Measurements from ENCODE around the gene ICAM4.
"Not testable (repeated sequence)": the region's sequence is repeated elsewhere in the genome, so short reads cannot be mapped to it uniquely, and the experiment has no call there.

Gene ICAM4

DNA sequence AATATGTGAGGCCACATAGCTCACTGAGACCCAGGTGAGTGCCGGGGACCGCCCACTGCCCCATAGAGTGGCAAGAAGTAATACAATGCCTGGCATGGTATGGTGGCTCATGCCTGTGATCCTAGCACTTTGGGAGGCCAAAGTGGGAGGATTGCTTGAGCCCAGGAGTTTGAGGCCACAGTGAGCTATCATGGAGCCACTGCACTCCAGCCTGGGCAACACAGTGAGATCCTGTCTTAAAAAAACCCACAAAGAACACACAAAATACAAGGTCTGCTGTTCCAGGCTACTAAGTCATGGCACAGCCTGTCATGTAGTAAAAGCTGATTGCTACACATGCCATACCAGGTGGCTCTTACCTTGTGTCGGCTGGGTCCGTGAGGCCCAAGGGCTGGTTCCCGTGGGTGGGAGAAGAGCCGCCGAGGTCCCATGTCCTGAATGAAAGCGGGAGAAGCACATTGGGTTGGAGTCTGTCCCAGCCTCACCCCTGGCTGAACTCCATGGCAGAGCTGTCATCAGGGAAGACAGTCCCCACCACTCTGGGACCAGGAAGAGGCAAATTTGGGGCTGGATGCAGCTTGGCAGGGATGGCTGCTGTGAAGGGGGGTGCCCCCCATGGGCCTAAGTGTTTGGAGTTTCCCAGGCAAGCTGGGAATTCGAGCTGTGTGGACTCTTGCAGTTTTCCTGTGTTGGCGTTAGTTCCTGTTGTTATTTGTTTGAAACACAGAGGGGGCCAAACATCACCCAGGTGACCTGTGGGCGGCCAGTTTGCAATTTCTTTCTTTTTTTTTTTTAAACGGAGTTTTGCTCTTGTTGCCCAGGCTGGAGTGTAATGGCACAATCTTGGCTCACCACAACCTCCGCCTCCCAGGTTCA is 32.3 kb downstream of the ICAM4 start:
- DNase-seq (ENCODE audit: low spot score) = no peak

DNA sequence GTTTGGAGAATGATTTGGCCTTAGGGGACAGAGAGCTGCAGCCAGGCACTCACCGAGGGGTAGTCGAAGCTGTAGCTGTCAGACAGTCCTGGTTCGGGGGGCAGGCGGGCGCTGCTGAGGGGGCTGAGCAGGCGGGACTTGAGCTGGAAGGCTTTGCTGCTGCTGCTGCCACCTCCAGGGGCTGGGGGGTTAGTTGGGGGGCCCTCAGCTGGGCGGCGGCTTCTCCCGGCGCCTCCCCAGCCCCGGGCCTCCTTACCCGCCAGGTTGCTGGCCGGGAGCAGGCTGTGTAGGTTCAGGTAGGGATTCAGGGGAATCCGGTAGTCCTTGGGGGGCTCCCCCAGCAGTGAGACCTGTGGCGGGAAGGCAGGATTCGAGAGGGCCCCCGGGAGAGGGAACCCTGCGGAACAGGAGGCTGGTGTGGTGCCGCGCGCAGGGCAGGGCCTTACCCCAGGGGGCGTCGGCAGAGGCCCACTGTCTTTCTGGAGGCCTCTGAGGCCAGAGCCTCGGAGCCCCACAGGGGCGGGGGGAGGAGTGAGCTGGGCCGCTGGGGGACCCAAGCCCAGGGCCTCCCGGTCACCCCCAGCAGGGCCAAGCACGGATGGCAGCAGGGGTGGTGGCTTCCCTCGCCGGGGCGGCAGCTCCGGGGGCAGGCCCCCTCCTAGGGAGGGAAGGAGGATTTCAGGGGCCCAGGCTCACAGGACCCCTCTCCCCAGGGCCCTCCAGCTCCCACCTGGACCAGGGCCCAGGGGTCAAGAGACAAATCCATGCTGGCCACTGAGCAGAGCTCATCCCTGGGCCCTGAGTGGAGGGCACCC is 34.1 kb downstream of the ICAM4 start:
- DNase-seq (ENCODE audit: low spot score) = no peak

DNA sequence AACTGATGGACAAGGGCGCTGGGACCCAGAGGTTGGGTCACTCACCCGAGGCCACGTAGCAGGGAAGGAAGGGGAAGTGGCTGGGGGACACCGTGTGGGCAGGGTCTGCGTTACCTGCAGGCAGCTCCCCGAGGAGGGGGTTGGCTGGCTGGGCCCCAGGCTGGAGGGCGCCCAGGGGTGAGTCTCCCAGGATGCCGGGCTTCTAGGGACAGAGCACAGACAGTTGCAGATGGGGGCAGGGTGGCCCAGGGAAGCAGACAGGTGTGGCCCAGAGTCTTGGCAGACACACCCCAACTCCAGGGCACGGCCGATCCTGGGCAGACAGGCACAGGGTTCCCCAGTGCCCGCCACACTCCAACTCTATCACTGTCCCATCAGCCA is 34.7 kb downstream of the ICAM4 start:
- no peak for DNase-seq (ENCODE audit: low spot score)

DNA sequence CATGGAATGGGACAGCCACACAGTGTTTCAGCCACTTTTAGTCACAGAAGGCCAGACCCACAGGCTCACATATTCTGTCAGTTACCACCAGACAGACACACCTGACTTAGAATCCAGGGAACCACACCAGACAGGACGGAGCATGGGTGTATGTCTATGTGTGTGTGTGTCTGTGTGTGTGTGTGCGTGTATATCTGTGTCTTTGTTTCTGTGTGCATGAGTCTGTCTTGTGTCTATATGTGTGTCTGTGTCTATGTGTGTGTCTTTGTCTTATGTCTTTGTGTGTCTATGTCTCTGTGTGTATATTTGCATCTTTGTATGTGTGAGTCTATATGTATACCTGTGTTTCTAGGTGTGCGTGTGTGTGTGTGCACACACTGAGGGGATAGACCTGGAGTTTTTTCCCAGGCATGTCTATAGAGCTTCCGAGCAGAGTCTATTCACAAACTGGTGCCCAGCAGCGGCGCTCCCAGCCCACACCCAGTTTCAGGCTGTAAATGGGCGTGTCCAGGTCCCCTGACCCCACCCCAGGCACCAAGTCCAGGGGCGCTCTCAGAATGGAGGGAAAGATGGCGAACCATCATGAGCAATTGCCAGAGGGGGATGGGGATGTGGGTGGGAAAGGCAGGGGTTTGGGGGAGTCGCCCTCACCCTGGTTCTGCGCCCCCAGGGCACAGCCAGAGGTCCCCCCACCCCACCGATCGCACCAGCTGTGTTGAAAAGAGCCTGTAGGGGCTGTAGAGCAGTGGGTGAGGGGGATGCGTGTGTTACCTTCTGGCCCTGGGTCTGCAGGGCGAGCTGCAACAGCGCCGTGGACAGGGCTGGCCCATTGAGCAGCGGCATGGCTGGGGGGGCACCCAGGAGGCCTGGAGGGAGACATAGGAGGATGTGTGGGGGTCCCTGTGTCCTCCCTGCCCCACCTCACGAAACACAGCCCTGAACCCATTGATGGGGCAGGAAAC is 35.4 kb downstream of the ICAM4 start:
- no peak for DNase-seq (ENCODE audit: low spot score)

DNA sequence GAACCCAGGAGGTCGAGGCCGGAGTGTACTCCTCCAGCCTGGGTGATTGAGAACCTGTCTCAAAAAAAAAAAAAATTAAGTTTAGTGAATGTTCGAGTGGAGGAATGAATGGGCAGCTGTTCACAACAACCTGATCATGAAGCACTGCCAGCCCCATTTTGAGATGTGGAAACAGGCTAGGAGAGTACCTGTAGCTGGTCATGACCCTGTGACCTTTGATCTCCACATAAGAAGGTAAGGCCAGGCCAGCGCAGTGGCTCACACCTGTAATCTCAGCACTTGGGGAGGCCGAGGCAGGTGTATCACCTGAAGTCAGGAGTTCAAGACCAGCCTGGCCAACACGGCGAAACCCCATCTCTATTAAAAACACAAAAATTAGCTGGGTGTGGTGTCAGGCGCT is 39.0 kb downstream of the ICAM4 start:
- no peak for DNase-seq (ENCODE audit: low spot score)

DNA sequence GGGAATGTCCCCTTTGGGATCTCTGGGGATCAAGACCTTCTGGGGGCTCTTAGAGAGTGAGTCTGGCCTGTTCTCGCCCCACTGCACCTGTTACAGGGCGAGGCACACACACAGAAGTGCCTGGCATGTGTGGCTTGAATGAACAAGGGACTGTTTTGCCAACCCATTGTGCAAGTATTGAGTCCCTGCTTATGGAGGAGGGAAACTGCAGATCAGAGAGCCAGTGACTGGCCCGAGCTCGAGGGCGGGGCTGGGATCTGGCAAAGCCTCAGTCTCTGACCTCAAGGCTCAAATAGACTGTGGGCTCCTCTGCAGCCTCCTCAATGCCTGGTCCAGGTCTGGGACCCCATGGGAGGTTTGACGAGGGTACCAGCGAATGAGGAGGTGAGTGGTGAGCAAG is 41.0 kb downstream of the ICAM4 start:
- DNase-seq (ENCODE audit: low spot score) = no peak

DNA sequence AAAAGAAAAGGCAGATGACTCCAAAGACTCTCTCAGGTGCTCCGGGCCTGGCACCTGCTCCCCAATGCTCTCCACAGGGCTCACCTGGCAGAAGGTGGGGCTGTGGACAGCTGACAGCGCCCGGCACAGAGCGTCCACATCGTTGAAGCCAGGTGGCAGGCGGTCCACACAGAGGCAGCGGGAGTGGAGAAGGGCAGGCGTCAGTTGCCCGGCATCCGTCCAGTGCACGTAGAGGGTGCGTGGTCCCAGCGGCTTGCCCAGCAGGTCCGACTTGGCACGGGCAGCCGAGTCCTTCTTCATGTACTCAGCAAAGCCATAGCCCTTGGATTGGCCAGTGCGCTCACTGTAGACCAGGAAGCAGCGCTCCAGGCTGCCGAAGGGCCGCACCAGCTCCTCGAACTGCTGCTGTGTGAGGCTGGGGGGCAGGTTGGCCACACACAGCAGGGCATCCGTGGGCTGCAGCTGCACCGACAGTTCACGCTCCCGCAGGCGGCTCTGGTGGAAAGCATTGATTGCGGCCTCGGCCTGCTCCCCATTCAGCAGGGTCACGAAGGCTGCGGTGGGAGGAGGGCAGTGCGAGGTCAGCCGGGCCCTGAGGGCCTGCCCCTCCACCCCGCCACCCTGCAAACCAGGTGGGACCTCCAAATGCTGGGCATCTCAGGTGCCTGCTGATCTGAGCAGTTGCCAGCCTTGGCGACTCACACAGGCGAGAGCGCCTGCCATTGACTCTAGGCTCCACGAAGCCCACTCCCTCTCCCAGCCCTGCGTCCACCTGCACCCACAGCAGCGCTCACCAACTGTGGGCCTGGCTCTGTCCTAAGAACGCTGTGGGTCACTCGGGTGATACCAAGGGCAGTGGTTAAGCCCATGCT is 42.0 kb downstream of the ICAM4 start:
- DNase-seq (ENCODE audit: low spot score) = no peak

DNA sequence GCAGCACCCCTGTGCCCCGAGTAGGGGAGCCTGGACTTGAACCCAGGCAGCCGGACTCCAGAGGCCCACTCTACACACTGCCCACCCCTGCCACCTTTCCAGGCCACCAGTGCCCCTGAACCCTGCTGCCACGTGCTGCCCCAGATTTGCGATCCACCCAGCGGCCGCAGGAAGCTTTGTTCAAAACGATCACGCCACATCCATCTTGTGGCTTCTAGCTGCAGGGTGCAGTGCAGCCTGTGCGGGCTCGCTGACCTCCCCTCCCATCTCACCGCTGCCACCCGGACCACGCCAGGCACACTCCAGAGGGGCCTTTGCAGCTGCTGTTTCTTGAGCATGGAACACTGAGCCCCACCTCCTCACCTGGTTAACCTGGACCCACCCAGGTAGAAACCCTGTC is 42.8 kb downstream of the ICAM4 start:
- no peak for DNase-seq (ENCODE audit: low spot score)

DNA sequence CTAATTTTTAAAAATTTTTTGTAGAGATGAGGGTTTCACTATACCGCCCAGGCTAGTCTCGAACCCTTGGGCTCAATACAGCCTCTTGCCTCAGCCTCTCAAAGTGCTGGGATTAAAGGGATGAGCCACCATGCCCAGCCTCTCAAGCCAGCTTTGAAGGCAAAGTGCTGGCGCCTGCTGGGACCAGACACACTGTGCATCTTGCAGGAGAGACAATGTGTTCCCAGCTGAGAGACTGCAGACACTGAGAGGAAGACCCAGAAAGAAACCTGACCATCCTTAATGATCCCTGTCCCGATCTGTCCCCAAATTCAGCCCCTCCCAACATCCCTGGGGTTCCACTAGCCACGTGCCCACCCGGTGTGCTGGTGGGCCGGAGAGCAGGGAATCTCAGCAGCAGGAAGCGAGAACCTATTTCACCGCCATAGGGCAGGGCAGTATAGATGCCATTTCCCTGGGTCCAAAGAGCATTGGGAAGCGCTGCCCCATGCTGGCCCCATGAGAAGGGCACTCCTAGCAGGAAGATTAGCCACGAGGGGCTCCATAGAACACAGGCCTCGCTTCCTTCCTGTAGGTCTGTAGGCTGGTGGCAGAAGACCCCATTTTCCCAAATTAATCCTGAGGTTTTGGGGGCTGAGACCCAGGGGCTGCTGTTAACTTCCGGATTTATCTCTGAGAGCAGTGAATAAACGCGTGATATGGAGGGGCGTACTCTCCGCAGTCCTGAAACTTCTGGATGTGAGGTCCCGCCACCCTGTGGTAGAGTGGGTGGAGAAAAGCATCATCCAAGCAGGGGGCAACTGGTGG is 45.6 kb downstream of the ICAM4 start:
- no peak for DNase-seq (ENCODE audit: low spot score)

DNA sequence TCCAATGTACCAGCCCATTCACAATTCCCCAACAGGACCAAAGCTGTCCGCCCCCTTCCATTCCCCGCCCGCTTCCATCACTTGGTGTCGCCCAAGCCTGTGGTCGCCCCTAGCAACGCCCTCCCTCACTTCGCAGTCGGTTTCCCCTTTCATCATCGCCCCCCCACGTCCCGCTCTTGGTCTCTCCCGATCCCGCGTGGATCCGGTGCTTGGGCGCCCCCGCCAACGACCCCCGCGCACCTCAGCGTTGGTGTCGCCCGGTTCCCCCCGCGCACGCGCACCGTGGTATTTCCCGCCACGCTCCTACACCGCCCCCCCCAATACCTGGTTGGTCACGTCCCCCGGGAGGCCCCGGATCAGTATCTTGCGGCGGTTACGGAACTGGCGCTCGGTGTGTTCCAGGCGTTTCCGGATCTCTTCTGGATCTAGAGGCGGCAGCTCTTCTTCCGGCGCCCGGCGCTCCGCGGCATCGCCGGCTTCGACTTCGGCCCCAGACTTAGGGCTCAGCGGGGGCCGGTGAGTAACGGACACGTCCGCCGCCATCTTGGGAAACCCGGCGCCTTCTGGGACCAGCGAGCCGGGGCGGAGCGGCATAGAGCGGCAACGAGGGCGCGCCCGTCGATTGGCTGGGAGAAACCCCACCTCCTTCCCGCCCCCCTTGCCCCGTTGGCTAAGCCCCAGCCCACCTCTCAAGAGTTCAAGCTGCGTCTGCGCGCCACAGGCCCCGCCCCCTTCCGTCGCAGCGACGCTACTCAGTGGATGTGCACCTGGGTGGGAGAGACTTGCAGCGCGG is 46.4 kb downstream of the ICAM4 start, which contains the start of gene RAVER1:
Gene RAVER1, minus strand, starts transcription at position 565 of the 793 bp plus-strand sequence. Its CDS starts 22 bp downstream, at position 543.
- peak; percentile 98 for DNase-seq (ENCODE audit: low spot score)

DNA sequence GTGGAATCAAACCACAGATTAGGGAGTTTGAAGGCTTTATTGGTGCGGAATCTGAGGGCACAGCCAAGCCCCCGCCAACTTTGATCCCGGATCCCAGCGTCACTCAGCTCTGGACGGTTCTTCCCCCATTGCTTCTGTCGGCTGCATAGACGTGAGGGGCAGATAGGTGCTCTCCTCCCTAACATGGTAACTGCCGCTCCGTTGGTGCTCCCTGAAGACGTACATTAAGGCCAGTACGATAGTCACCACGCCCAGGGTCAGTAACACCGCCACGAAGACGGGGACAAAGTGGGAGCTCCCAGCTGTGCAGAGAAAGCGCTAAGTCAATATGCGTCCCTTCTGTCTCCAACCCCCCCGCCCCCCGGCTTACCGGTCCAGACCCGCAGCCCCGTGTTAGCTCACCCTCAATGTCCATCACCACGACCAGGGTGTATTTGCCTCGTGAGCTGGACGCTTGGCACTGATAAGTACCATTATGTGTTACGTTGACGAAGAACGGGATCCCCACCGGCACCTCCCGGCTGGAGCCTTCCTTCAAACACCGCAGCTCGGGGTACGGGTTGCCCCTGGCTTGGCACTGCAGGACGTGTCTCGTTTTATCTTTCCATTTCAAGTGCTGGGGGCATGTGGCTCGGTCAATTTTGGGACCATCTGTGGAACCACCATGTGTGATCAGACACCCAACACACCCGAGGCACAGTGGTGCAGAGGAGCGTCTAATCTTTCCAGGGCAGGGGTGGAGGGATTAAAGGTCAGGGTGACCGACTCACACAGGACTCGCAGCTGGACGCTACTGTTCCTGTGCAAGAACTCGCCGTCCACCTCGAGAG is 47.2 kb downstream of the ICAM4 start:
- no peak for DNase-seq (ENCODE audit: low spot score)

DNA sequence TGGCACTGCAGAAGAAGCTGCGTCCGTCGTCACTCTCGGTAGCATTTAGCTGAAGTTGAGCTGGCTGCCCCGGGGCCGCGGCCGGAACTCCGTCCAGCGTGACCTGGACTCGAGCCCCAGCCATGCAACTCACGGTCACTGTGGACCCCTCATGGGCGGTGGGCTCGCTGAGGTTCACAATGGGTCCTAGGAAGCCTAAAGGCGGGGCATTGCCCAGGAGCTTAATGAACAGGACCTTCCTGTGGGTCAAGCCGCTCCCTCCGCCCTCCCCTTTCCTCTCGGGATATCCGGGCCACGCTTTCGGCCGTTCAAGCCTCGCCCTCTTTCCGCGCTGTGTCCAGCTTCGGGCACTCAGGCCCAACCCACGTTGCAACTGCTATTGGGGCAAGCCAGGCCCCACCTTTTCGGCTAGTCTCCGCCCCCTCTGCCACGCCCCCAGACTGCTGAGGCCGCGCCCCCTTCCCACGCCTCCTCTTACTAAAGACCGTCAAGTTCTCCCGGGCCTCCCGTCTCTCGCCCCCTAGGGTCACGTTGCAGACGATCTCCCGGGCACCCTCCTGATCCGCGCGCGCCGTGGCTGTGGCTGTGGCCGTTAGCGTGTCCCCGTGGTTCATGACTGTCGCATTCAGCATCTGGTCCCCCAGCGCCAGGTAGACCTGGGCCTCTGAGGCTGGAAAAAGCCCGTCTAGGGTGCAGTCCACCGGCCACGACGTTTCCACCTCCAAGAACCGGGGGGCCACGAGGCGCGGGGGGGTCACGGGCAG is 48.0 kb downstream of the ICAM4 start:
- no peak for DNase-seq (ENCODE audit: low spot score)

DNA sequence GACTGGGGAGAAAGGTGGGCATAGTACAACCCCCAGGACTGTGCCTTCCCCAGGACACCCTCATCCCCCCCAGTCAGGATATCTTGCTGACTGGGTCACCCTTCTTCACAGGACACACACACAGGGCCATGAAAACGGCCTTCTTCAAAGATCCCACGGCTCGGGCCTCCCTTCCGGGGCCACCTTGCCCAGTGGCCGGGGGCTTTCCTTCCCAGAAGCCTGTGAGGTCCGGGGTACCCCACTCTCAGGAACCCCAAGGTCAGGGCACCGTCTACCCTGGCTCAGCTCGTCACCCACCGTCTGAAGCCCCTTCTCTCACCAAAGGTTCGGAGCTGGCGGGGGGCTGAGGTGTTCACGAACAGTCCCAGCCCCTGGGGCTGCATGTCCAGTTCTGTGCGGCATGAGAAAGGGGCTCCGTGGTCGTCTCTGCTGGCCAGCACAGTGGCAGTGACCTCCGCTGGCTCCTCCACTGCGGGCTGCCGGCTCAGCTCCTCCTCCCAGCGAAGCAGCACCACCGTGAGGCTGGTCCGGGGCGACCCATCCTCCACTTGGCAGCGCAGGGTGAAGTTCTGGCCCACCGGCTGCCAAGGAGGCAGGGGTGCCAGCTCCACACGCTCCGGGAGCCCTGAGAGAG is 48.7 kb downstream of the ICAM4 start:
- no peak for DNase-seq (ENCODE audit: low spot score)

DNA sequence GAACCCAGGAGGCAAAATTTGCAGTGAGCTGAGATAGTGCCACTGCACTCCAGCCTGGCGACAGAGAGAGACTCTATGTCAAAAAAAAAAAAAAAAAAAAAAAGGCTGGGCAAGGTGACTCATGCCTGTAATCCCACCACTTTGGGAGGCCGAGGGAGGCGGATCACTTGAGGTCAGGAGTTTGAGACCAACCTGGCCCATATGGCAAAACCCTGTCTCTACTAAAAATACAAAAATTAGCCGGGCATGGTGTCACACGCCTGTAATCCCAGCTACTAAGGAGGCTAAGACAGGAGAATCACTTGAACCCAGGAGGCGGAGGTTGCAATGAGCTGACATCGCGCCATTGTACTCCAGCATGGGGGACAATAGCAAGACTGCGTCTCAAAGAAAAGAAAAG is 50.0 kb downstream of the ICAM4 start:
- DNase-seq (ENCODE audit: low spot score) = not testable (repeated sequence)

Data from CD4-positive, alpha-beta T cell treated with Interleukin-6 at 100 ng/mL for 8 hours (primary cell).